Limb (tissue), 2 donors: ENCODE measurements around the gene EEA1.
"Not testable (repeated sequence)": the region's sequence is repeated elsewhere in the genome, so short reads cannot be mapped to it uniquely, and the experiment has no call there.

Source experiments
- DNase-seq, 2 donors: peaks; one replicate each; pipeline ENCODE4 v3.0.0-alpha.2; 2016; ENCODE audit errors: extremely low spot score in 2 of 2

EEA1 gene

GRCh38 chr12:92753976-92754885, 174.9 kb downstream of the EEA1 start:
- no peak for DNase-seq

- not testable (repeated sequence) for DNase-seq
Observed at GRCh38 chr12:92749691-92750090, 179.4 kb downstream of the EEA1 start.

- DNase-seq: no peak
Observed at GRCh38 chr12:92747151-92747550, 181.9 kb downstream of the EEA1 start.

- peak; percentile 52 to 60 for DNase-seq
Observed at GRCh38 chr12:92745856-92746550, 183.1 kb downstream of the EEA1 start.

DNA sequence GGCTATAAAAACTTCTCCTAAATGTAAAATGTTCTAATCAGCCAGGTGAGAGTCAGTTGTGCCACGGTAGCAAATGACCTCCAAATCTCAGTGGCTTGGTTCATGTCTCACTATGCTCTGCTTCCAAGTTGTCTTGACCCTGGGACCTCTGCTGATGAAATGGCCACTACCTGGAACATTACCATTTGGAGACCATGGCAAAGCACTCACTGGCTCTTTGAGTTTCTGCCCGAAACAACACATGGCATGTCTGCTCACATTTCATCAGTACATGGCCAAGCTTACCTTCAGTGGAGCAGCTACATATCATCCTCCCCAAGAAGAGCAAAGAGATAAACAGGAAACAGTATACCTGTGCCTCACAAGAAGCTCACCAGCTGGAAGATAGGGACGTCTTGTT, 186.1 kb downstream of the EEA1 start:
- DNase-seq: no peak

GRCh38 chr12:92740411-92740810, 188.7 kb downstream of the EEA1 start:
- no peak for DNase-seq

GRCh38 chr12:92739113-92739512, 190.0 kb downstream of the EEA1 start:
- no peak for DNase-seq

GRCh38 chr12:92737855-92738850, 190.9 kb downstream of the EEA1 start:
- no peak for DNase-seq

DNA sequence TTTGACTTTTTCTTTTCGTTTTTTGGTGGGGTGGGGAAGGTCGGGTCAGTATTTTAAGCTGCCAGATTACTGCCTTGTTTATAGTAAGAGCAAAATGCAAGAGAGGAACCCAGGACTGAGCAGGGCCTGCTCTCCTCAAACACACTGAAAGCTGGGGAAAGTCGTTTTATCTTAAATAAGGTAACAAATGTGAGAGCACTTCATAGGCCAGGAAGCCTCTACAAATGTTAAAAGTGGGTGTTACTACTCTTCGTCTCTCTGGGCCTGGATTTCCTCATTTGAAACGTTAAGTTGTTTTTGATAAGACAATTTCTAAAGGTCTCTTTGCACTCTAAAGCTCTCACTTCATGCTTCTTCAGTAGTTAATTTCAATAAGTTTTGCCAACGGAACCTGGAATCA, 192.5 kb downstream of the EEA1 start:
- DNase-seq: no peak

DNA sequence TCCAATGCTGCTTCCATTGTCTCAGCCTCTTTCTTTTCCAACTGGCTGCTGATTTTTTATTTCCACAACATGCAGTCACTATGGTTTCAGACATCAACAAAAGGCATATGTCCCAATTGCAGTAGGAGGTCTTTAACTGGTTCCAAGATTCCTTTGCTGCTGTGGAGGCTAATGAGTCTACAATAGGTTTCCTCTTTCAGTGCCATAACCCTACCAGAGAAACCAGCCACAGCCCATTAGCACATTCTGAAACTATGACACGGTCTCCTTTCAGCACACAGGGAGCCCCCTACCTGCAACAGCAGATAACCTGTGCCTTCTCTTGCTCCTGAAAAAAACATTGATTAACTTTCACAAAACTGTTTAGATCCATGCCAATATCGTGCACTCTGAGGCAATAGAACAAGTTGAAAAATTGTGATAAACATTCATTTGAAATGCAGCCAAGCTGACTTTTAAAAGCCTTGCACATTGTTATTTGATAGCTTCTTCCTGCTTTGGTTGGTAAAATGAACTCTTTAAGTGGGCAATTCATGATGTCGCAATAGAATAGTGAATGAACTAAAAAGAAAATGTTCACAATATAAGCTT, 193.9 kb downstream of the EEA1 start:
- peak in 1 of 2 donors; percentile 54 for DNase-seq

DNA sequence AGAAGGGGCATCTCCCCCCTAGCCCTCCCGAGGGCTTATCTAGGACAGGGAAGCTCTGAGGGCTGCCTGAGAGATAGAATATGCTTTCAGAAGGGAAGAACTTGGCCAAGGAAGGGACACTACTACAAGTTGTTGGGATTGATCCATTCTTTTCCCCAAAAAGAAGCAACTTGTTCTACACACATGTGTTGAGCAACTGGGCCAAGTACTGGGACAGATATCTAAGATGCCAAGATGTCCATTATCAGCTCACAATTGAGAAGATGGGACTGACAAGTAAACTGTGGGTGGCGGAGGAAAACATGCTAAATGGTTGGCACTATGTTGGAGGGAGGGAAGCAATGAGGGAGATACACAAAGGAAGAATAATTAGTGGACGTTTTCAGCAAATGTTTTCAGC, 195.4 kb downstream of the EEA1 start:
- no peak for DNase-seq

- DNase-seq: no peak
Observed at GRCh38 chr12:92733181-92733580, 195.9 kb downstream of the EEA1 start.

GRCh38 chr12:92732716-92733115, 196.4 kb downstream of the EEA1 start:
- no peak for DNase-seq

- DNase-seq: no peak
Observed at GRCh38 chr12:92732216-92732615, 196.9 kb downstream of the EEA1 start.

- no peak for DNase-seq
Observed at GRCh38 chr12:92730758-92731157, 198.3 kb downstream of the EEA1 start.

- no peak for DNase-seq
Observed at GRCh38 chr12:92729773-92730305, 199.3 kb downstream of the EEA1 start.

- no peak for DNase-seq
Observed at GRCh38 chr12:92726850-92727249, 202.2 kb downstream of the EEA1 start.

DNA sequence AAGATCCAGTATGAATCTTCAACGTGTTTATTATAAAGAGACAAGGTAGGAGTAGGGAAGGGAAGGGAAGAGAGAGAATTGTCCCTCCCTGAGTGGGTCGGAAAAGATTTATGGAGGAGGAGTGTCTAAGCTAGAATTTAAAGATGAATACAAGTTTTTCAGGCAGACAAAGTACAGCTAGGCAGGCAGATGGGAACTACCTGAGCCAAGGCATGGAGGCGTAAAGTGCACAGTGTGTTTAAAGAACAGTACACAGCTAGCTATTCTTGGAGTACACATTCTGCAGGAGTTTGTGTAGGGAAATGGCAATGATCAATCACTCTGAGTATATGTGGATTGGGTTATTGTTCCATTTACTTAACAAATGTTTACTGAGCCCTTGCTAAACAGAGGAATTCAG, 206.2 kb downstream of the EEA1 start:
- DNase-seq: no peak

DNA sequence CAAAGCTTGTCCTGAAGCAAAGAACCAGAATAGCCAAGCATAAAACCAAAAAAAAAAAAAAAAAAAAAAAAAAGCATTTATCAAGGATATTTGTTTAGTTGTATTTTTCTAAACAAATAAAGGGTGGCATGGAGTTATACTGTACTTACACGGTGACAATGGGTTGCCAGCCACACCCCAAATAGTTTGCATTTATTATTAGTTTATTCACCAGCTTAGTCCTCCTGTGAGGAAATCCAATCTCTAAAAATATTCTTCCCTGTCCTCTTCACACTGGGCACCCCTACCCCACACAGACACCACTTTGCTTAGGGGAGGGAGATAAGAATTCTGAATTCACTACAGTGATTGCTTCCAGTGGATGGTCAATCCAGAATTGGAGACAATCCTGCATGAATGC, 207.4 kb downstream of the EEA1 start:
- DNase-seq: no peak

- DNase-seq: no peak
Observed at GRCh38 chr12:92721130-92721529, 208.0 kb downstream of the EEA1 start.
